NB4 (cell line): ENCODE data around the gene PPP1R9B.

ENCODE experiments used
- CTCF ChIP-seq: IDR thresholded peaks from one replicate; pipeline ENCODE4 v1.5.1; 2012; ENCODE audit warnings: low read depth, low read length
- MAX ChIP-seq: IDR thresholded peaks from 2 replicates; pipeline ENCODE4 v1.6.1; 2011; ENCODE audit warnings: low read depth, low read length
- POLR2A ChIP-seq: IDR thresholded peaks from 2 replicates; pipeline ENCODE4 v1.6.1; 2011; ENCODE audit warnings: mild to moderate bottlenecking; ENCODE audit not compliant: insufficient read length; ENCODE audit errors: extremely low read depth

GRCh38 chr17:50141026-50141744 lies 9.3 kb downstream of the PPP1R9B start:
- TF ChIP-seq POLR2A (no peak), CTCF (no peak), MAX (no peak)
